Placental pericyte (primary cell): ENCODE measurements around the gene ZSCAN9. TPM values are rescaled to one million over a fixed set of nuclear protein-coding genes. Genes with fewer than 3 reads are reported as not detected.

Source experiments
- total RNA-seq: library from RNA; depleted of rRNA; stranded (reverse); fragments of >200 nt; gene quantifications from 2 replicates; pipeline ENCODE4 v1.2.3, GENCODE V29; 2012

The ZSCAN9 gene
- total RNA-seq: 7.9 and 14.0 TPM in 2 replicates

DNA sequence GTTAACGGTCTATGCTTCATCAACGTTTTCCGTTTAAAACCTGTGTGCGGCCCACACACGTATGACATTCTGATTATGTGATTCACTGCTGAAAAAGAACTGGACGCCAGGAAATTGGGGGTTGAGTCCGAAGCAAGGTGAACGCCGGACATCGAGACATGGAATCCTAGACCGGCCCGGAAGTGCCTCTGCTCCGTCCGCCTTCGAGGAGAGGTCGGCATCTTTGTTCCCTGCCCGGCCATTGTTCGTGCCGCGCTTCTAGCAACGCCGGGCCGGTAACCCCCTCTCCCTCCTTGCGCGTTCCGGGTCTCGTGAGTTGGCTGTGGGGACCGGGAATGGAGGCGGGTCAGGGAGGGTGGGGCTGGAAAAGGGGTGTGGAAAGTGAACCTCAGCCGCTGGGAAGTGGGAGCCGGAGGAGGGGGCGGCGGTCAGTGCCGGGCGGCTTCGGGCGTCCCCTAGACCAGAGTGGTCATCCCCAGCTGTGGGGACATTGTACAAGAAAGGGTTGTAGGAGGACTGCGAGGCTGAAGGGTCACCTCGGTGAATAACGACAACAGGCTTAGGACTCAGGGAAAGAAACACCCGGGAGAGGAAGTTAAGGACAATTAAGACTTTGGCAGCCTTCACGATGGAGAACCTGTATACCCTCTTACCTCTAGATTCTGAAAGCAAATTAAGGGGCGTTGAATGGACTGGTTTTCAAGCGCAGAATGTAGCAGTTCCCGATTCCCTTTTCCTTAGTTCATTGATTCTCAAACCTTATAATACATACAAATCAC, at the start of gene ZSCAN9:
Gene ZSCAN9 (plus strand): TSS at position 220 of the 779 bp plus-strand sequence. CDS start 1,810 bp downstream, outside the sequence.

GRCh38 chr6:28252009-28252975, 27.2 kb downstream of the ZSCAN9 start, which contains the start of gene ZKSCAN4:
Gene ZKSCAN4, minus strand, starts transcription at chr6:28252269. Its CDS starts 289 bp downstream, at chr6:28251980.

GRCh38 chr6:28258877-28259777, 34.1 kb downstream of the ZSCAN9 start, which contains the start of gene NKAPL:
Gene NKAPL, plus strand, starts transcription at chr6:28259297. Its CDS starts 75 bp downstream, at chr6:28259372.

DNA sequence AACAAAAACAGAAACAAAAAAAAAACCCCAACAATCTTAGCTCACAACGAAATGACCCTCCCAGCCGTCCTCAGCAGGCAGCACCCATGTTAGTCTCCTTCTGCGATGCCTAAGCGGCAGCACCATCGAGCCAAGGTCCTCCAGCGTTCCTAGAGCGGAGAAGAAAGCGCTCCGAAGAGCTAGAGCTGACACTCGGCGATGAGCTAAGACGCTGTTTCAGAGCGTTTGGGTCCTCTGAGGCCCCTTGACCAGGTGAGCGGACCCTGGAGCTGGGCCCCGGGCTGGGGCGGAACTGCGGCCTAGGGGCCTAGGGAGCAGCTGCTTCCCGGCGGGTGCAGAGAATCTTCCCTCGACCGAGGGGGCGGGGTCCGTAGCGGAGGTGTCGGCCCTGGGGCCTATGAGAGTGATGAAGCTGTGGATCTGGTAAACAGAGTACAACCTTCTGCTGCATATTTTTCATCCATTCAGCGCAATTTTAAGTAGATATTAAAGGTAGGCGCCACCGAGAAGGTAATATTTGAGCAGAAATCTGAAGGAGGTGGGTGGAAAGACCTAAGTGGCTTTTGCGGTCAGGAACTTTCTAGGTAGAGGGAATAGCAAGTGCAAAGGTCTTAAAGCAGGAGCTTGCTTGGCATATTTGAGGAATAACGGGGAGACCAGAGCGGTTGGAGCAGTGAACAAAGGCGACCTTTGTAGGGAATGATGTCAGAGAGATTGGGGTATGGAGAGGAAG, 42.1 kb downstream of the ZSCAN9 start, which contains the start of gene ZSCAN26:
Gene ZSCAN26 (plus strand): TSS at position 182 of the 733 bp plus-strand sequence. CDS start 4,777 bp downstream, outside the sequence.

GRCh38 chr6:28281288-28282064, 56.4 kb downstream of the ZSCAN9 start, which contains the start of gene PGBD1:
Gene PGBD1, plus strand, starts transcription at chr6:28281572. Its CDS starts 2,242 bp downstream, at chr6:28283814.

Other genes starting within 250 kb of the ZSCAN9 start
- 0.22 and 0.29 TPM in 2 replicates for gene ZNF165, start 144.7 kb upstream of the ZSCAN9 start, total RNA-seq
- gene ZSCAN16, start 100.7 kb upstream of the ZSCAN9 start, total RNA-seq: 1.7 and 2.2 TPM in 2 replicates
- gene ZKSCAN8, start 83.4 kb upstream of the ZSCAN9 start, total RNA-seq: 14.7 and 19.9 TPM in 2 replicates
- 3.1 and 4.2 TPM in 2 replicates for gene ZKSCAN4, start 27.0 kb downstream of the ZSCAN9 start, total RNA-seq
- gene NKAPL, start 34.0 kb downstream of the ZSCAN9 start, total RNA-seq: 1.1 and 1.5 TPM in 2 replicates
- gene ZSCAN26, start 41.9 kb downstream of the ZSCAN9 start, total RNA-seq: 8.8 and 10.9 TPM in 2 replicates
- gene PGBD1, start 56.3 kb downstream of the ZSCAN9 start, total RNA-seq: 2.0 and 8.2 TPM in 2 replicates
- 2.0 and 3.7 TPM in 2 replicates for gene ZSCAN31, start 110.9 kb downstream of the ZSCAN9 start, total RNA-seq
- gene ZKSCAN3, start 124.7 kb downstream of the ZSCAN9 start, total RNA-seq: 3.3 and 3.9 TPM in 2 replicates
- 5.5 and 7.4 TPM in 2 replicates for gene ZSCAN12, start 174.5 kb downstream of the ZSCAN9 start, total RNA-seq
- gene ZSCAN23, start 218.2 kb downstream of the ZSCAN9 start, total RNA-seq: 0.57 and 0.88 TPM in 2 replicates